Activated naive CD4-positive, alpha-beta T cell (primary cell): ENCODE results near the gene CDH22.

ENCODE experiments used
- DNase-seq, 4 experiments: peaks; one replicate each; lab custom pipeline; 2025; lab: John Stamatoyannopoulos, UW

Gene CDH22

DNA sequence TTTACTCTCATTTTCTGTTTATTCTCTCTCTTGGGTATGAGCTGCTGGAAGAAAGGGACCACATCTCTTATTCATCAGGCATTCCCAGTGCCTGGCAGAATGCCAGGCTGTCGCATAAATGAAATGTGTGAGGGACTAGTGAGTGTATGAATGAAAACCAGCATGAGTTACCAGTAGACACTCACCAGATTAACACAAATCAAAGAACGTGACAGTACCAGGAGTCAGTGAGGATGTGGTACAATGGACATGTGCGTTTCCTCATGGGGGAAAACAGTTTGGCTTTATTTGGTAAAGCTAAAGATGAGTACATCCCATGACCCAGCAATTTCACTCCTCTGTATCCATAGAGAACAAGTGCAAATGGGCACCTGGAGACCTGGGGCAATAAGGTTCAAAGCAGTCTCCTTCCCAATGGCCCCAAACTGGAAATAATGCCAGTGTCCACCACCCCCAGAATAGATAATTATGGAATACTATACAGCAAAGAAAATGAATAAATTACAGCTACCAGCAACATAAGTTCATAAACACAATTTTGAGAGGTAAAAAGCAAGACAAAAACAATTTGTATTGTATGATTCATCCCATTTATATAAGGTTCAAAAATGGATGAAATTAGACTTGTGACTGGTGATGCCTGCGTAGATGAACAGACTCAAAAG lies 93.3 kb downstream of the CDH22 start:
- no peak for DNase-seq

DNA sequence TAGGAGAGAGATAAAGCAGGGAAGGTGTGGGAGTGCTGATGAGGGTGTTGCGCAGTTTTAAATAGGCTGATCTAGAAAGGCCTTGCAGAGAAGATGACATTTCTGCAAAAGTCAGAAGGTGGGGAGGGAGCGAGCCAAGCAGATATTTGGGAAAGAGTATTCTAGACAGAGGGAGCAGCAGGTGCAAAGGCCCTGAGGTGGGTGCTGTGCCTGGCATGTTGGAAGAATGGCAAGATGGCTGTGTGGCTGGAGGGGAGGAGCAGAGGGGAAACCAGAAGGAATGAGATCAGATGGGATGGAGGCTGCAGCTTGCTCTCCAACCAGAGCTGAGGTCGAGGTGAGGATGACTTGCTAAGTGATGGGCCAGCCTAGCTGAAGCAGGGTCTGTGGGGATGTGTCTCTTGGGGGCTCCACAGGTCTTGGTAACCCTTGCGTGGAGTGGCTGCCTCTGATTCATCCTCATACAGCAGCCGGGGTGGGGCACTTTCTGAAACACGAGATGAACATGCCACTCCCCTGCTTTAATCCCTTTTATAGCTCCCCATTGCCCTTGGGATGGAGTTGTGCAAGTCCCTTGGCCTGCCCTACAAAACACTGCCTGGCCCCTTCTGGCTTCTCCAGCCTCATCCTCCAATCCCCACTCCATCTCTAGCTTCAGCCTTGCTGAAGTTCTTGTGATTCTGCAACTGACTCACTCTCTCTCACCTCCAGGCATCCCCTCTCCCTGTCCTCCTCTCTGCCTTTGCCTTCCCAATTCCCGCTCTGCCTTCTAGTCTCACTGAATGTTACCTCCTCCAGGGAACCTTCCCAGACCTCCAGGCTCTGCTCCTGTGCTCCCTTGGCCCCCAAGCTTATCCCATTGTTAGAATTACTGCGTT lies 94.1 kb downstream of the CDH22 start:
- DNase-seq: no peak

DNA sequence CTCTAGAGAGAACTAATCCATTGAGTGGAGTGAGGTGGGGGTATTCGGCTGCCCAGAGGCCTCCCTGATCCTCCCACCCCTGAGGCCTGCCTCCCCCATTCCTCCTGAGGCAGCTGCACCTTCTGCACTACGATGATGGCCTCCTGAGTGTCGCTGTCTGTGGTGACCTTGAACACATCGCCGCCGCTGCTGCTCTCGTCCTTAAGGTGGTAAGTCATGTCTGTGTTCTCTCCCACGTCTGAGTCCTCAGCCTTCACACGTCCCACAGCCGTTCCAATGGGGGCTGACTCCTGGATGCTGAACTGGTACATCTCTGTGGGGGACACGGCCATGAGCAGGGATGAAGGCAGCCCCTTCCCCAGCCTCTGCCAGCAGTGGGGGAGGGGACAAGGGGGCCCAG lies 95.4 kb downstream of the CDH22 start:
- DNase-seq: no peak

DNA sequence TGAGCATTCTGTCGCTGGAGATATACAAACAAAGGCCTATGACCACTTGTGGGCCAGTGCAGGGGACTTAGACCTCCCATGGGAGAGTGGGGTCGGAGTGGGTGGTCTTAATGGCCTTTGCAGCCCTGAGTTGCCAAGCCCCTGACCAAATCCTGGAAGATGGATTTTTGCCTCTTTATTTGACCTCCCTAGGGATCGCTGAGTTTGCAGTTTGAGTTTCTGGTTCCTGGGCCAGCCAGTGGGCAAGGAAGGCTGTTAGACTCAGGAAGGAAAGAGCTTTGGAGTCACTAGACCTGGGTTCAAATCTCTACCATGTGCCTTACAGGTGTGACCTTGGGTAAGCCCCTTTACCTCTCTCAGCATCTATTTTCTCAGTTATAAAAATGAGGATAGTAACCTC lies 96.0 kb downstream of the CDH22 start:
- DNase-seq: no peak

DNA sequence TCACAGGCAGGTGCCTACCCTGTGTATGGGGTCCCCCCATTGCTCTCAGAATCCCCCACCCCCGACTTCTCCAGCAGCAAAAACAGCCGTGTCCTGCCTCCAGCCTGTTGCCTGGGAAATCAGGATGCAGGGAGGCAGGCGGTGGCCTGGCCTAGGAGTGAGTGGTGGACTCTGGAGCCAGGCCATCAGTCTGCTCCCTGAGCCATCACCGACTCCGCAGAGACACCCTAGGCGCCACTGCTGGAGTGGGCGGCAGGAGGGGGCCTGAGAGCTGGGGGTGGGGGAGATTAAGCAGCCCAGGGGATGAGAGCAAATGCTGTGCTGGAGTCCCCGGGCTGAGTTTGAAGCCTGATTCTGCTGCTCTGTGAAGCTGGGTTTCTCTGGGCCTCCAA lies 97.0 kb downstream of the CDH22 start:
- no peak for DNase-seq

DNA sequence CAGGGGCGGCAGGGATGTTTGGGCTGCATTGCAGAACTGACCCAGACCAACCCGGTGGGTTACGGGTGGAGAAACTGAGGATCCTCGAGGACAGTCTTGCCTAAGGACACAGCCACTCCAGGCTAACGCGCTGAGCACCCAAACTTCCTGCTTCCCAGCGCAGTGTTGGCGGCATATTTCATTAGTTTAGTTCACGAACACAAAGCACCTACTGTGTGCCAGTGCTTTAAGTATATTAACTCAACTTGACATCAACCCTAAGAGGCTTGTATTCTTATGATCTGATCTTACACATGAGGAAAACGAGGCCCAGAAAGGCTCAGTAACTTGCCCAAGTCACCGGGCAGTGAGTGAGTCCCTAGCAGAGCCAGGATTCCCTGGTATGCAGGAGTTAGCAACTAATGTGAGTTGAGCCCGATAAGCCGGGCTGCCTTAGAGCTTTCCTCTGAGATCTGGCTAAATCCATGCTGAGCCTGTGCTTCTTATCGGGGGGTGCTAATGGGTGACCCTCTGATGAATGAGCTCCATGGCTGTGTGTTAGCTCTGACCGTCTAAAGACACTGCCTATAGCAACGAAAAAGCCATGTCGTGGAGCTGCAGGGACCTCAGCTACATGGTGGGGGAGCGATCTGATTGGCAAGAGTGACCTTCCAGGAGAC lies 97.5 kb downstream of the CDH22 start:
- no peak for DNase-seq

DNA sequence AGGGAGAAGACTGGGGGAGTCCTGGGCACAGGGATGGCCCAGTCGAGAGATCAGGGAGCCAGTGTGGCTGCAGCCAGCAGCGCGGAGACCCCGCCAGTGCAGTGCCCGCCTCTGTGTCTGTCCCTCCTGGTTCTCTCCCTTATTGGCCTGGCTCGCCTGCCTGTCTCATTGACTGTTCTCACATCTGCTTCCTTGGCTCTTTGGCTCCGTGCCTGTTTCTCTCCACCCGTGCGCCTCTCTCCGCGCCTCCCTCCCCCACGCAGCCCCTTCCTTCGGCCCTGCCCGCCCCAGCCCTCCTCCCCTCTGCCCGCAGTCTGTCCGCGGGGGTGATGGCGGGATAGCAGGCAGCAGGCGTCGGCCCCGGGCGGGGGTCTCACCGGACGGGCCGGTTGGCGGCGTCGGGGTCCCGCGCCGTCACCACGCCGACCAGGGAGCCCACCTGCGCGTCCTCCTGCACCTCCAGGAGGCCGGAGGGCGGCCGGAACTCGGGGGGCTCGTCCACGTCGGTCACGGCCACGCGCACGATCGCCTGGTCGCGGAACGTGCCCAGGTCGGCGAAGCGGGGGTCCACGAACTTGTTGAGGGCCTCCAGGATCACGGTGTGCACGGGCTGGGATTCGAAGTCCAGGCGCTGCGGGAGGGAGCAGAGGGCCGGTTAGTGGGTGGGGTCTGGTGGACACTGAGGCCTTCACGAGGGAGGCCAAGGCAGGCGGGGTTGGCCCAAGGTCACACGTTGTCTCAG lies 98.2 kb downstream of the CDH22 start:
- DNase-seq: no peak

DNA sequence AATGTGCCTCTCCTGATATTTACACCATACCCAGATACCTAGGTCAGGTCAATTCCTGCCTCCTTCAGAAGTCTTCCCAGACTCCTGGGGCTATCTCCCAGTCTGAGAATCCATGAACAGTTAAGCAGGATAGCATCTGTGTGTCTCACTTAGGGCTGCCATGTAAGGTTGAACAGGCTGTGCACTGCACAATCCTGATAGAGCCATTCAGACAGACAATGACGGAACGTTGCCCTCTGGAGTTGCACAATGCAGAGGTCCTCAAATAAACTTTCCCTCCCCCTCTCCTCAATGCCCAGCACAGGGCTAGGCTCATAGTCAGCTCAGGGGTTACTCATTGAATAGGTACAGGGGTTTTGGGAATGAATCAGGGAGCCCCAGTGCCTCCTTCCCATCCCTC lies 100.5 kb downstream of the CDH22 start:
- no peak for DNase-seq

DNA sequence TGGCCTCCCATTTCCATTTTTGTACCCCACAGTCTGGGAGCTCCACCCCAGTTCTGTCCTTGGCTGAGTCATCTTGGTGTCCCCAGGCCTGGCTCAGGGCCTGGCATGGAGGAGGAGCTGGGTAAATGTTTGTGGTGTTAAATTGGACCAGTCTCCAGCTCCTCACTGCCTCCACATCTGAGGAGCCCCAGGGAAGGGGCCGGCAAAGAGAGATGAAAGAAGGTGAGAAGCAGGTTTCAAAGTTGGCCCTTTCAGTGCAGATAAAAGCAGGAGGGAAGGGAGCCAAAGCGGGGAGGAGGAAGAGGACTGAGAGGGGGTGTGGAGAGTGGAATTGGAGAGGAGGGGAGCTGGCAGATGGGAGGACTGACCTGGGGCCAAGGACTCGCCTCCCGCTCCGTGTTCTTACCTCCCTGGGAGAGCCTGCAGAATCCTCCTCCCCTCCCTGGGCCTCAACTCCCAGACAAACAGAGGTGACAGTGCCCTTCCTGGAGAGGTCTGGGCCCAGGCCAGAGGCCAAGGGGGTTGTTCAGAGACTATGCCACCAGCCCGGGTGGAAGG lies 101.2 kb downstream of the CDH22 start:
- DNase-seq: no peak

DNA sequence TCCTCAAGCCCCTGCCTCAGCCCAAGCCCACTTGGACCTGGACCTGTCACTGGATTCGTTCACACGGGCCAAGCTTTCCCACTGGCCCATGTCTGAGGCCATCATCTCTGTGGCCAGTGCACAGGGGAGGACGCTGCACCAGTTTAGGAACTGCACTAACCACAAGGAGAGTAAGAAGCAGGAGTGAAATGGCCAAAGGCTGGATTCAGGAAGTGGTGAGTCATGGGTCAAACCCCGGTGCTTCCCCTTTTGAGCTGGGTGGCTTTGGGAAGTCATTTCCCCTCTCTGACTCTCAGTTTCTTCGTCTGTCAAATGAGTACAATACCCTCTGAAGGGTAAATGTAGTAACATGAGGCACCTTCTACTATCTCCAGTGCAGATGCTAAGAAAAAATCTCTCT lies 102.3 kb downstream of the CDH22 start:
- no peak for DNase-seq

DNA sequence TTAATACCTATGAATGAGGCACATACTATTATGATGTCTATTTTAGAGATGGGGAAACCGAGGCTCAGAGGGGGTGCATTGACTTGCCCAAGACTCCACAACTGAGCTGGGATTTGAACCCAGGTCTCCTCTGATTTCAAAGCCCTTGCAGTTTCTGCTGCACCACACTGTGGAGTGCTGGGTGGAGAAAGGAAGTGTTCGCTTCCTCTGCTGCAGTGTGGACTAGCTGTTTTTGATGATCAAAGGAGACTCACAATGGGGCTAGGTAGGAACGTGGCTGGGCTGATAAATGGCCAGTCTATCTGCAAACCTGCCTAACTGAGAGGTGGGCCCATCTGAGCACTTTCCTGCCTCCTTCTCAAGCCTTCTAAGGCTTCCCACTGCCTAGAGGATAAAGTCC lies 102.9 kb downstream of the CDH22 start:
- no peak for DNase-seq

DNA sequence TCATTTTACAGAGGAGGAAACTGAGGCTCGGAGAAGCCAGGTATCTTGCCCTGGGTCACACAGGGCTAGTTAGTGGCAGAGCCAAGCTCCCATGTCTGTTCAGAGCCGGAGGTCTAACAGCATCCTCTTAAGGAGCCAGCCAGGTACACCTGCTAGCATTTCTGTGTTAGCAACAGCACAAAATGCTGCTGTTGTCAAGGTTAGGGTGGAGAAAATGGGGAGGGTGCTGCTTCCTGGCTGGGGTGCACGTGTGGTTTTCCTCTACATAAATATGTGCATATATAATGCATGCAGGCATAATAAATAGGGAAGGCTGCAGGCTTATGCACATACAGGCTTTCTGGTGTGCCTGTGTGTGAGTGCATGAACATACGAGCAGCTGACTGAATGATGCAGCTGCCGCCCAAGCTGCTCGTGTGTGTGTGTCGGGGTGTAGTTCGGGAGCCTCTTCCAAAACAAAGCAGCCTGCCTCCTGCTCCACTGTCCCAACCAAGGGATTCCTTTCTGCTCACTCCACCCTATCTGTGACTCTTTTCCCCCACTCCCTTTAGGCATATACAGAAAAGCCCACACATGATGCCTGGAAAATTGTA lies 103.6 kb downstream of the CDH22 start:
- no peak for DNase-seq

DNA sequence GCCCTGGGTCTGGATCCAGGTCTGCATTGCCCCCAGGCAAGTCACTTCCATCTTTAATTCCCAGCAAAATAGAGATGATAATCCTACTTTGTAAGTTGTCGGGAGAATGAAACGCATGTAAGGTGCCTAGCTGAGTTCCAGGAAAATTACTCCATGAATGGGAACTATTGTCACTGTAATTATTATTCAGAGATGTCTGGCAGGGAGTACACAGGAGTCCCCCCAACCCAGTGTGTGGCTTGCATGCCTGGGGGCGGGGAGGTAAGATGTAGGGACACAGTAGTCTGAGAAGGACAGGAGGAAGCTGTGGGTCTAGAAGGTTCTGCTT lies 104.8 kb downstream of the CDH22 start:
- DNase-seq: no peak

DNA sequence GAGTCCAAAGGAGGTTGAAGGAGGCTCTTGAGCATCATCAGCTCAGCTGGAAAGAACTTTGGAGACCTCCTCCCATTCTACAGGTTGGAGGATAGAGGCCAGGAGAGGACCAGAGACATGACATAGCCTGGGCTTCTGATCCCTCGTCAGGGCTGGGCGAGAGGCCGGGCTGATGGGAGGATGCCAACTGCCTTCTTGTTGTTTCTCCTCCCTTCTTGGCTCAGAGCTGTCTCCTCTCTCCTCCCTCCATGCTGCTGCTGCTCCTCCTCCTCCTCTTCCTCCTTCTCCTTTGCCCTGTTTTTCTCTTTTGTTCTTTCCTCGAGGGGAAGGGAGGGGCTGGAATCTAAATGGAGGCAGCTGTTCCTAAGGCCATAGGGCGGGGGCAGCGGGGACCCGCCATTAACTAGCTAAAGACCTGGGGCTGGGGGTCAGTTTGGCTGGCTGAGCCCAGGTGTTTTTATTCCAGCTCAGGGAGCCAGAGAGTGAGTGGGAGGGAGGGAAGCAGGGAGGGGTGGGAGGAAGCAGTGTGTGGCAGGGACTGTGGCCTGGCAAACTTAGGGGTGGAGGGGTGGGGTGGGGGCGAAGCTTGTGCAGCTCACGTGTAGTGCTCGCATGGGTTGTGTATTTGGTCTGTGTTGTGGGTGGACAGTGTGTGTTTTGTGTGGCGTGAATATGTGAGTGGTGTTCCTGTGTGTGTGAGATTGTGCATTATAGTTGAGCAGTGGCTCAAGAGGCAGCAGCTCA lies 105.4 kb downstream of the CDH22 start:
- DNase-seq: no peak

DNA sequence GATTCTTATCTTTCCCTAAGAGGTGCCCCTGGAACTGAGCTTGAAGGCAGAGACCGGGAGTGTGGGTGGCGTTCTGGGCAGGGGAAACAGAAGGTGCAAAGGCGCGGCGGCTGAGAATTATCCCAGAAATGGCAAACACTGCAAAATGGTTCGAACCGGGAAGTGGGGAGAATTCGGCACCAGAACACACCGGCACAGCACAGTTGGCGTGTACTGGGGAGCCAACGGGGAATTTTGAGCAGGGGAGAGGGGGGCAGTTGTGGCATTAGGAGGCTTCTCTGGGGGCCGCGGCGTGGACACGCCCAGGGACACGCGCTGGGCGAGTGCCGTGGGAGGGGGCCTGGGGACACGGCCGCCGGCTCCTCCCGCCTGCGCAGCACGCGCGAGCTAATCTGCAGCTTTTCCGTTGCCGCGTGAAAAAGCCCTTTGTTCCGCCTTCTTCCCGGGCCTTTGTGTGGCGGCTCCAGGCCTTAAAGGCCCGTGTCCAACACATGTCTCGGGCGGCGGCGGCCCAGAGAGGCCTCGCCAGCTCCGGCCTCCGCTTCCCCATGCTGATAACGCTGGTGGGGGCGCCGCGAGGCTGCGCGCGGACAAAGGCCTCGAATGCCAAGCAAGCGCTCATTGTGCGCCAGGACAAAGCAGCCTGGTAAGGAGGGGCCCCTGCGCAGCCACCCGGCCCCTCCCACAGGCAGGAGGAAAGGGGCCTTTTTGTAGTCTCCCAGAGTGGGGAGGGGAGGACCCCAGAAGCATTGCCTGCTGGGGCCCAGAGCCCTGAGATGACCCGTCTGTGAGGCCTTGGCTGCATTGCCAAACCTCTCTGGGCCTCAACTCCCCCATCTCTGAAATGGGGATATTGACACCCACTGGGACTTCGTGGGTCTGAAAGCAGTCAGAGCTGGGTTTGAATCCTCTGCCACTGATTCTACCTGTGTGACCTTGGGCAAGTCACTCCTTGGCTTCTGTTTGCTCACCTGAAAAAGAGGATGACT lies 107.4 kb downstream of the CDH22 start:
- no peak for DNase-seq

DNA sequence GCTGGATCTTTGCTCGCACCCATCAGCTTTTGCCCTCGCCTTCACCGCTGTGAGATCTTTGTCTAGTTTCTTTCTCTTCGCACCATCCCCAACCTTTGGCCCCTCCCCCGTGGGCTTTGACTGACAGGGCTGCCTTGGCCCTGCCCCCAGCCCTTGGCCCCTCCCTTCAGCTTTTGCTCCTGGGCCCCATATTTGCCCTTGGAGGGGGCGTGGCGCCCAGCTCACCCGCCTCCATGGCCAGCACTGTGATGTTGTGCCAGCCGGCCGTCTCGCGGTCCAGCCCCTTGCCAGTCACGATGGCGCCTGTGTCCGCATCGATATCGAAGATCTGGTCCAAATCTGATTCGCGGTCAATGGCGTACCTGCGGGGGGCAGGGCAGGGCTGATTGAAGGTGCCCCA lies 109.1 kb downstream of the CDH22 start:
- DNase-seq: no peak

DNA sequence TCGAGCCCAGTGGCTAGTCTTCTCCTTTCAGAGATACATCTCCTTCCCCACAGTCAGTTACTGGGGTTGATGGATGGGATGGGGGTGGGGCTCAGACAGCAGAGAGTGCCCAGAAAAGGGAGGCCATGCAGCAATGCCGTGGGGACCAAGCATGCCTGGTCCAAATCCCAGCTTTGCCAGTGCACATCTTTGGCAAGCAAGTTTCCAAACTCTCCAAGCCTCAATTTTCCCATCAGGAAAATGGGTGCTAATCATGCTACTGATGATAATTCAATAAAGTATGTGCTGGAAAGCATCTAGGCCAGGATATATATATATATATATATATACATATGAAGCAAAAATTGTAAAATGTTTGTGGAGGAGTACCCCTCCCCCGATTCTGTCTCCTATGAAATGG lies 111.3 kb downstream of the CDH22 start:
- DNase-seq: no peak

DNA sequence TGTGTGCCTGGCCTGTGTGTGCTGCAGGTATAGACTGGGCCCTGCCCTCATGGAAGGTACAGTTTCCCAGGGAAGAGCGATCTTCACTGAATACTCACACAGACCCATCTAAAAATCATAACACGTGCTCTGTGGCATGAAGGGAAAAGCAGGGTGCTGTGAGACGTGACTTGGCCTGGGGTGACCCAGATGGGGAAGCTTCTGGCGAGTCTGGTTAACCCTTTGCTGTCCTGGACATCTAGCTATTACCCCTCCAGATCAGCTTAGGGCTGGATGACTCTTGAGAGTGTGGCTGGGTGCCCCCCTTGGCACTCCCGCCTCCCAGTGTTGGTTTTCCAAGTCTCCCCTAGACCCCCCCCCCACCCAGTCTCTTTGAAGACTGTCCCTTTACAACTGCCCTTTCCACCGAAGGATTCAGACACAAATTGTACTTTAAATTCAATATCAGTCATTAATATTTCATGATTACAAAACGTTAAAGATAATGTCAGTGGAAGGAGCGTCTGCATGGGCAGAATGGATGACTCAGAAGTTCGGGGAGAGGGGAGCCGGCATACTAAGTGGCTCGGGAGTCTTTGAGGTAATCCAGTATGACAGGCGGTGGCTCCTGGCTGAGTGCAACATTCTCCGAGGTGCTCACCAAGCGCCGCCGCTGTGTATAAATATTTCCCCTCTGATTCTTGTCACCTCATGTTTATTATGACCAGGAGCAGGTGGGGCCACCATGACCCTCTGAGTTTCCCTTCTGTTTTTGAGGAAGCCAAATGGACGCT lies 112.8 kb downstream of the CDH22 start:
- no peak for DNase-seq

DNA sequence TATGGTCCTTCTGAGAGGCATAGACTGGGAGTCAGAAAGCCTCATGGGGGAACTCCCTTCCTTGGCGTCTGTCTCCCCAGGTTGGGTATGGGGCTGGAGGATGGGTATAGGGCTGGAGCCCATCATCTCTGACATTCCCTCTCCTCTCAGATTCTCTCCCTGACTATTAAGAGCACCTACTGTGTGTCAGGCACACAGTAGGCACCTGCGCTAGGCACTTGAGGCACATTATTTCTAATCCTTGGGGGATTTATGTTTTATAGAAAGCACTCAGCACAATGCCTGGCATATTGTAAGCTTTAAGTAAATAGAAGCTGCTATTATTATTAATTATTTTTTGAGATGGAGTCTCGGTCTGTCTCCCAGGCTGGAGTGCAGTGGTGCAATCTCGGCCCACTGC lies 113.9 kb downstream of the CDH22 start:
- DNase-seq: no peak
